H1 (cell line): ENCODE measurements around the gene GP2. TPM values are rescaled to one million over a fixed set of nuclear protein-coding genes. Genes with fewer than 3 reads are reported as not detected.

Experiments used
- CBX5 ChIP-seq: fragments of 300-800, 300-1000 bp; sonication (generic); IDR thresholded peaks from 2 replicates; pipeline ENCODE4 v1.7.1; 2016; ENCODE audit warnings: antibody characterized with exemption, low read length, low read depth
- CTBP2 ChIP-seq: IDR thresholded peaks from 2 replicates; pipeline ENCODE4 v1.7.0; 2011; ENCODE audit warnings: borderline replicate concordance, mild to moderate bottlenecking, moderate library complexity, mixed read lengths, low read length; ENCODE audit not compliant: insufficient read depth, insufficient read length
- SUZ12 ChIP-seq: fragments of 200-600 bp; sonication (generic); IDR thresholded peaks from 2 replicates; pipeline ENCODE4 v1.6.1; 2012; ENCODE audit warnings: mild to moderate bottlenecking, inconsistent platforms, low read length, moderate library complexity, mixed read lengths
- polyA plus RNA-seq, 7 experiments: library from polyadenylated mRNA; depleted of rRNA in 3 of 7; stranded (reverse) in 5 of 7; unstranded in 2 of 7; fragments of >200 nt in 5 of 7; fragments of 200-250 nt in 2 of 7; gene quantifications; 1 replicate in 5 of 7; 2 replicates in 1 of 7; 4 replicates in 1 of 7; pipeline versions ENCODE4 v1.2.1 to v1.2.3, GENCODE V29; 2011 to 2013; ENCODE audit warnings: missing spikeins in 2 of 7, mixed read lengths in 2 of 7
- total RNA-seq: library from RNA; stranded (reverse); fragmentation: NEBNext Ultra II Directional; extraction: Animal tissue kit (Norgen Biotek cat#: 25700); gene quantifications from 2 replicates; pipeline ENCODE4 v1.2.1, GENCODE V29; 2021

GP2 gene
- total and polyA plus RNA-seq, 2 of the 8 experiments (the other 6 are each of a cell fraction or from before 2014, with no cell fraction given) = not detected

GRCh38 chr16:20352615-20353014 is 25.3 kb upstream of the GP2 start, which contains the start of gene UMOD (continued):
- TF ChIP-seq CBX5 (no peak), CTBP2 (no peak), SUZ12 (no peak)
